ENCODE results near the gene STK24.
A peak's percentile ranks its signal among the peaks of the same experiment; 100 is the strongest.

Gene STK24

GRCh38 chr13:98549006-98549727 lies 27.7 kb downstream of the STK24 start:
- Mint-ChIP-seq H3K36me3 (peaks cover 14% of the 10 kb centered on the region), H3K4me1 (ENCODE audit: low read depth) (peaks cover 75% of the 10 kb centered on the region), H3K27me3 (no peaks in the 10 kb centered on the region), H3K27ac (peak overlapping the region; percentile 82), H3K9me3 (ENCODE audit: low read depth) (no peaks in the 10 kb centered on the region), H3K4me3 (peak overlapping the region; percentile 39)

GRCh38 chr13:98548230-98548629 lies 28.7 kb downstream of the STK24 start:
- H3K27me3 Mint-ChIP-seq = no peaks in the 10 kb centered on the region
- H3K4me1 Mint-ChIP-seq (ENCODE audit: low read depth) = peaks cover 78% of the 10 kb centered on the region
- peak overlapping the region; percentile 80 for H3K27ac Mint-ChIP-seq
- H3K9me3 Mint-ChIP-seq (ENCODE audit: low read depth) = no peaks in the 10 kb centered on the region
- no peak overlapping the region for H3K4me3 Mint-ChIP-seq
- peaks cover 16% of the 10 kb centered on the region for H3K36me3 Mint-ChIP-seq

GRCh38 chr13:98547455-98547854 lies 29.5 kb downstream of the STK24 start:
- Mint-ChIP-seq H3K9me3 (ENCODE audit: low read depth) (no peaks in the 10 kb centered on the region), H3K27ac (no peak overlapping the region), H3K36me3 (peaks cover 16% of the 10 kb centered on the region), H3K27me3 (no peaks in the 10 kb centered on the region), H3K4me3 (no peak overlapping the region), H3K4me1 (ENCODE audit: low read depth) (peaks cover 83% of the 10 kb centered on the region)

- no peaks in the 10 kb centered on the region for H3K9me3 Mint-ChIP-seq (ENCODE audit: low read depth)
- H3K27me3 Mint-ChIP-seq = no peaks in the 10 kb centered on the region
- no peak overlapping the region for H3K4me3 Mint-ChIP-seq
- H3K4me1 Mint-ChIP-seq (ENCODE audit: low read depth) = peaks cover 86% of the 10 kb centered on the region
- peak overlapping the region; percentile 70 for H3K27ac Mint-ChIP-seq
- peaks cover 12% of the 10 kb centered on the region for H3K36me3 Mint-ChIP-seq
Observed at GRCh38 chr13:98546402-98546801, 30.5 kb downstream of the STK24 start.

GRCh38 chr13:98544104-98544710 lies 32.7 kb downstream of the STK24 start:
- peaks cover 90% of the 10 kb centered on the region for H3K4me1 Mint-ChIP-seq (ENCODE audit: low read depth)
- peak overlapping the region; percentile 73 for H3K4me3 Mint-ChIP-seq
- no peaks in the 10 kb centered on the region for H3K9me3 Mint-ChIP-seq (ENCODE audit: low read depth)
- H3K36me3 Mint-ChIP-seq = peaks cover 4% of the 10 kb centered on the region
- no peaks in the 10 kb centered on the region for H3K27me3 Mint-ChIP-seq
- peak overlapping the region; percentile 70 for H3K27ac Mint-ChIP-seq

- peak overlapping the region; percentile 73 for H3K4me3 Mint-ChIP-seq
- no peaks in the 10 kb centered on the region for H3K27me3 Mint-ChIP-seq
- H3K9me3 Mint-ChIP-seq (ENCODE audit: low read depth) = no peaks in the 10 kb centered on the region
- peak overlapping the region; percentile 50 for H3K27ac Mint-ChIP-seq
- H3K4me1 Mint-ChIP-seq (ENCODE audit: low read depth) = peaks cover 92% of the 10 kb centered on the region
- H3K36me3 Mint-ChIP-seq = peaks cover 6% of the 10 kb centered on the region
Observed at GRCh38 chr13:98543378-98544103, 33.4 kb downstream of the STK24 start.

GRCh38 chr13:98542568-98543377 lies 34.1 kb downstream of the STK24 start:
- H3K27ac Mint-ChIP-seq = peak overlapping the region; percentile 79
- no peaks in the 10 kb centered on the region for H3K9me3 Mint-ChIP-seq (ENCODE audit: low read depth)
- no peaks in the 10 kb centered on the region for H3K27me3 Mint-ChIP-seq
- H3K36me3 Mint-ChIP-seq = peaks cover 6% of the 10 kb centered on the region
- peak overlapping the region; percentile 73 for H3K4me3 Mint-ChIP-seq
- peaks cover 92% of the 10 kb centered on the region for H3K4me1 Mint-ChIP-seq (ENCODE audit: low read depth)

GRCh38 chr13:98541701-98542203 lies 35.2 kb downstream of the STK24 start:
- peaks cover 95% of the 10 kb centered on the region for H3K4me1 Mint-ChIP-seq (ENCODE audit: low read depth)
- peak overlapping the region; percentile 43 for H3K27ac Mint-ChIP-seq
- no peaks in the 10 kb centered on the region for H3K27me3 Mint-ChIP-seq
- H3K4me3 Mint-ChIP-seq = no peak overlapping the region
- peaks cover 6% of the 10 kb centered on the region for H3K36me3 Mint-ChIP-seq
- no peaks in the 10 kb centered on the region for H3K9me3 Mint-ChIP-seq (ENCODE audit: low read depth)

GRCh38 chr13:98541191-98541590 lies 35.7 kb downstream of the STK24 start:
- H3K36me3 Mint-ChIP-seq = peaks cover 6% of the 10 kb centered on the region
- H3K27me3 Mint-ChIP-seq = no peaks in the 10 kb centered on the region
- H3K27ac Mint-ChIP-seq = peak overlapping the region; percentile 41
- H3K9me3 Mint-ChIP-seq (ENCODE audit: low read depth) = no peaks in the 10 kb centered on the region
- H3K4me1 Mint-ChIP-seq (ENCODE audit: low read depth) = peaks cover 95% of the 10 kb centered on the region
- no peak overlapping the region for H3K4me3 Mint-ChIP-seq

- no peaks in the 10 kb centered on the region for H3K27me3 Mint-ChIP-seq
- H3K27ac Mint-ChIP-seq = no peak overlapping the region
Observed at GRCh38 chr13:98540476-98540875, 36.4 kb downstream of the STK24 start.

GRCh38 chr13:98539666-98540065 lies 37.2 kb downstream of the STK24 start:
- no peaks in the 10 kb centered on the region for H3K27me3 Mint-ChIP-seq
- peak overlapping the region; percentile 17 for H3K27ac Mint-ChIP-seq
- no peak overlapping the region for H3K4me3 Mint-ChIP-seq

More at GRCh38 chr13:98540476-98540875, 36.4 kb downstream of the STK24 start:
- no peak overlapping the region for H3K4me3 Mint-ChIP-seq
- peaks cover 6% of the 10 kb centered on the region for H3K36me3 Mint-ChIP-seq
- peaks cover 96% of the 10 kb centered on the region for H3K4me1 Mint-ChIP-seq (ENCODE audit: low read depth)
- no peaks in the 10 kb centered on the region for H3K9me3 Mint-ChIP-seq (ENCODE audit: low read depth)

GRCh38 chr13:98538876-98539275 lies 38.0 kb downstream of the STK24 start:
- Mint-ChIP-seq H3K9me3 (ENCODE audit: low read depth) (no peaks in the 10 kb centered on the region), H3K36me3 (peaks cover 5% of the 10 kb centered on the region), H3K4me3 (peak overlapping the region; percentile 48), H3K4me1 (ENCODE audit: low read depth) (peaks cover 96% of the 10 kb centered on the region), H3K27me3 (no peaks in the 10 kb centered on the region), H3K27ac (peak overlapping the region; percentile 24)

More at GRCh38 chr13:98539666-98540065, 37.2 kb downstream of the STK24 start:
- Mint-ChIP-seq H3K9me3 (ENCODE audit: low read depth) (no peaks in the 10 kb centered on the region), H3K4me1 (ENCODE audit: low read depth) (peaks cover 96% of the 10 kb centered on the region), H3K36me3 (peaks cover 6% of the 10 kb centered on the region)

- H3K27me3 Mint-ChIP-seq = no peaks in the 10 kb centered on the region
- H3K9me3 Mint-ChIP-seq (ENCODE audit: low read depth) = no peaks in the 10 kb centered on the region
- H3K4me1 Mint-ChIP-seq (ENCODE audit: low read depth) = peaks cover 92% of the 10 kb centered on the region
- peaks cover 4% of the 10 kb centered on the region for H3K36me3 Mint-ChIP-seq
- no peak overlapping the region for H3K4me3 Mint-ChIP-seq
- H3K27ac Mint-ChIP-seq = no peak overlapping the region
Observed at GRCh38 chr13:98537740-98538139, 39.2 kb downstream of the STK24 start.

- H3K4me3 Mint-ChIP-seq = peak overlapping the region; percentile 30
Observed at GRCh38 chr13:98537306-98537705, 39.6 kb downstream of the STK24 start.

More at GRCh38 chr13:98537306-98537705, 39.6 kb downstream of the STK24 start:
- Mint-ChIP-seq H3K27ac (no peak overlapping the region), H3K36me3 (peaks cover 4% of the 10 kb centered on the region), H3K9me3 (ENCODE audit: low read depth) (no peaks in the 10 kb centered on the region), H3K4me1 (ENCODE audit: low read depth) (peaks cover 92% of the 10 kb centered on the region), H3K27me3 (no peaks in the 10 kb centered on the region)
